Measurements from ENCODE around the gene PIP5K1C.

DNA sequence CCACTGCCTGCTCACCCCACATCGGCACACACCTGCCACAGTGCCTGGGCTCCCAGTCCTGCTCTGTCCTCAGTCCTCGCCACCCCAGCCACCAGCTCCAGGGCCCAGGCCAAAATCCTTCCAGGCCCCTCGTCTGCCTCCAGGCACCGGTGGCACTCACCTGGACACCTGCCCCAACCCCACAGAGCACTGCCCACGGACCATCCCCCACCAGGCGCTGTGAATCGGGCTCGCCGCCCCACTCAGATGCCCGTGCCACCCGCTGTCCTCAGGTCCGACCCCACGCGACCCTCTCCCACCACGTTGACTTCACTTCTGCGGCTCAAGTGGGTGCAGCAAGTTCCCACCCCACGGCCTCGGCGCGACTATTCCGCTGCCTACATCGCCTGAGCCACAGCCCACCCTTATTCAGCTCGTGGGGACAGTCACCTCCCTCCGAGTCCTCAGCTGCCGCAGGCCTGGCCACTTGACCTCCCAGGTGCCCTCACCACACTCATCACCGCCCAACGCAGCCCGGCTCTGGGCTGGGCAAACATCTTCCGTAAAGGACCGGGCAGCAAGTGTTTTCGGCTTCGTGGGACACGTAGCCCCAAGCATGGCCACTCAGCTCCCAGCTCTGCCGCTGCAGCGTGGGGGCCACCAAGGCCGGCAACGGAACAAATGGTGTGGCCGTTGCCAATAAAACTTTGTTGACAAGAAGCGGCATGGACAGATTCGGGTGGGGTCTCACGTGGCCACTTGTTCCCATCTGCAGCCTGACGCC, 5.7 kb downstream of the PIP5K1C start:
- TF ChIP-seq POLR2A (IDR thresholded peaks at IDR 0.05) (no peak), EP300 (IDR thresholded peaks at IDR 0.05) (no peak)
- TF ChIP-seq, protein P1, sequence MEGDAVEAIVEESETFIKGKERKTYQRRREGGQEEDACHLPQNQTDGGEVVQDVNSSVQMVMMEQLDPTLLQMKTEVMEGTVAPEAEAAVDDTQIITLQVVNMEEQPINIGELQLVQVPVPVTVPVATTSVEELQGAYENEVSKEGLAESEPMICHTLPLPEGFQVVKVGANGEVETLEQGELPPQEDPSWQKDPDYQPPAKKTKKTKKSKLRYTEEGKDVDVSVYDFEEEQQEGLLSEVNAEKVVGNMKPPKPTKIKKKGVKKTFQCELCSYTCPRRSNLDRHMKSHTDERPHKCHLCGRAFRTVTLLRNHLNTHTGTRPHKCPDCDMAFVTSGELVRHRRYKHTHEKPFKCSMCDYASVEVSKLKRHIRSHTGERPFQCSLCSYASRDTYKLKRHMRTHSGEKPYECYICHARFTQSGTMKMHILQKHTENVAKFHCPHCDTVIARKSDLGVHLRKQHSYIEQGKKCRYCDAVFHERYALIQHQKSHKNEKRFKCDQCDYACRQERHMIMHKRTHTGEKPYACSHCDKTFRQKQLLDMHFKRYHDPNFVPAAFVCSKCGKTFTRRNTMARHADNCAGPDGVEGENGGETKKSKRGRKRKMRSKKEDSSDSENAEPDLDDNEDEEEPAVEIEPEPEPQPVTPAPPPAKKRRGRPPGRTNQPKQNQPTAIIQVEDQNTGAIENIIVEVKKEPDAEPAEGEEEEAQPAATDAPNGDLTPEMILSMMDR (IDR thresholded peaks at IDR 0.05): no peak

All from ovary (tissue), 3 donors.